ENCODE data around the gene SSC4D. TPM values are rescaled to one million over a fixed set of nuclear protein-coding genes. Genes with fewer than 3 reads are reported as not detected.

Gene SSC4D
- total RNA-seq, 1 experiment from 2014 or later = 14.8 TPM

- H2BK12ac ChIP-seq (ENCODE audit: insufficient read length, low read depth, low read length) = no peak overlapping the region
- no peak overlapping the region for H4K5ac ChIP-seq (ENCODE audit: insufficient read length, low read depth, low read length)
- no peak overlapping the region for H2BK15ac ChIP-seq (ENCODE audit: low read depth, low read length)
- Mint-ChIP-seq H3K36me3 (ENCODE audit: insufficient read depth in 1 of 3, low read depth in 3 of 3) (no peaks in the 10 kb centered on the region; a peak in 1 of 7 replicates), H3K9me3 (no peaks in the 10 kb centered on the region), H3K27ac (peak overlapping the region in 2 of 3 experiments; percentile 38 to 93; a peak in 2 of 7 replicates), H3K4me3 (no peak overlapping the region), H3K4me1 (peaks cover 17 to 23% of the 10 kb centered on the region in 2 experiments), H3K27me3 (ENCODE audit: low read depth) (no peaks in the 10 kb centered on the region; the same call in 1 of the 2 replicates)
- no peak overlapping the region for H2BK120ac ChIP-seq (ENCODE audit: low read depth, low read length, poor library complexity, severe bottlenecking)
- no peak overlapping the region for H3K4me2 ChIP-seq (ENCODE audit: insufficient read depth, insufficient read length, low read length)
- no CpG with 5 or more reads among the region's 13 CpGs for WGBS (ENCODE audit: extremely low coverage, insufficient read length, low lambda C conversion rate)
- H3K79me1 ChIP-seq (ENCODE audit: insufficient read depth, low read depth, low read length, poor library complexity, severe bottlenecking) = no peaks in the 10 kb centered on the region
- DNase-seq = no peak
- H2BK20ac ChIP-seq (ENCODE audit: low read depth, low read length, poor library complexity, severe bottlenecking) = no peak overlapping the region
- no peak overlapping the region for H3K14ac ChIP-seq (ENCODE audit: insufficient read depth, low read length)
- H3K9me3 ChIP-seq (ENCODE audit: control insufficient read depth, low read depth, low read length) = no peaks in the 10 kb centered on the region
- no peak overlapping the region for H3K23ac ChIP-seq (ENCODE audit: insufficient read length, low read depth, low read length)
- no peak overlapping the region for H2AK5ac ChIP-seq (ENCODE audit: insufficient read length, low read length)
- no peak overlapping the region for H3K56ac ChIP-seq (ENCODE audit: insufficient read length, low read depth, low read length)
- no peak overlapping the region for H3K9ac ChIP-seq (ENCODE audit: extremely low read depth, insufficient read length, low read length)
- H3K4ac ChIP-seq (ENCODE audit: low read depth, low read length) = no peak overlapping the region
- H3K4me1 ChIP-seq (ENCODE audit: insufficient read depth, low read length) = peaks cover 3% of the 10 kb centered on the region; the same call in 1 of the 2 replicates
- H3K27ac ChIP-seq (ENCODE audit: insufficient read length, low read depth, low read length) = no peak overlapping the region
- no peak overlapping the region for H4K8ac ChIP-seq (replicated peaks; ENCODE audit: insufficient read length, low read depth, low read length)
- H3K23me2 ChIP-seq (ENCODE audit: insufficient read length, low read depth, low read length, poor library complexity, severe bottlenecking) = no peaks in the 10 kb centered on the region
- H4K20me1 ChIP-seq (ENCODE audit: control insufficient read depth, insufficient read depth, insufficient read length) = no peaks in the 10 kb centered on the region
- no peaks in the 10 kb centered on the region for H3K79me2 ChIP-seq (ENCODE audit: insufficient read depth, low read length)
- H4K91ac ChIP-seq (ENCODE audit: insufficient read length, low read depth, low read length) = no peak overlapping the region
- H3T11ph ChIP-seq (ENCODE audit: low read length) = no peak overlapping the region
- no peaks in the 10 kb centered on the region for H3K27me3 ChIP-seq (ENCODE audit: insufficient read depth, low read length)
- H2BK5ac ChIP-seq (ENCODE audit: insufficient read length, low read length) = no peak overlapping the region
- no peak overlapping the region for H2AFZ ChIP-seq (ENCODE audit: low read length)
- TF ChIP-seq, protein P1, sequence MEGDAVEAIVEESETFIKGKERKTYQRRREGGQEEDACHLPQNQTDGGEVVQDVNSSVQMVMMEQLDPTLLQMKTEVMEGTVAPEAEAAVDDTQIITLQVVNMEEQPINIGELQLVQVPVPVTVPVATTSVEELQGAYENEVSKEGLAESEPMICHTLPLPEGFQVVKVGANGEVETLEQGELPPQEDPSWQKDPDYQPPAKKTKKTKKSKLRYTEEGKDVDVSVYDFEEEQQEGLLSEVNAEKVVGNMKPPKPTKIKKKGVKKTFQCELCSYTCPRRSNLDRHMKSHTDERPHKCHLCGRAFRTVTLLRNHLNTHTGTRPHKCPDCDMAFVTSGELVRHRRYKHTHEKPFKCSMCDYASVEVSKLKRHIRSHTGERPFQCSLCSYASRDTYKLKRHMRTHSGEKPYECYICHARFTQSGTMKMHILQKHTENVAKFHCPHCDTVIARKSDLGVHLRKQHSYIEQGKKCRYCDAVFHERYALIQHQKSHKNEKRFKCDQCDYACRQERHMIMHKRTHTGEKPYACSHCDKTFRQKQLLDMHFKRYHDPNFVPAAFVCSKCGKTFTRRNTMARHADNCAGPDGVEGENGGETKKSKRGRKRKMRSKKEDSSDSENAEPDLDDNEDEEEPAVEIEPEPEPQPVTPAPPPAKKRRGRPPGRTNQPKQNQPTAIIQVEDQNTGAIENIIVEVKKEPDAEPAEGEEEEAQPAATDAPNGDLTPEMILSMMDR (conservative IDR thresholded peaks at IDR 0.05) = no peak
- no peak overlapping the region for H3K18ac ChIP-seq (ENCODE audit: insufficient read length, low read depth, low read length)
These were observed 18.8 kb upstream of the SSC4D start for GRCh38 chr7:76428149-76428823.

All from H9 (cell line).